Thyroid gland (tissue), 4 donors: ENCODE data around the gene BPIFB6.

Experiments
- CTCF ChIP-seq, 6 experiments: fragments of 200-600 bp in 3 of 6; fragments of 450-650 bp in 3 of 6; sonication (generic) in 3 of 6; IDR thresholded peaks; one replicate each; pipeline ENCODE4 v1.5.1; 2016 to 2019; ENCODE audit warnings: antibody characterized with exemption in 6 of 6, mild to moderate bottlenecking in 2 of 6, inconsistent platforms in 1 of 6, moderate library complexity in 1 of 6
- POLR2A ChIP-seq, 2 donors: fragments of 450-650 bp; IDR thresholded peaks; one replicate each; pipeline ENCODE4 v1.6.1; 2017; ENCODE audit warnings: antibody characterized with exemption in 2 of 2, mild to moderate bottlenecking in 2 of 2, moderate library complexity in 1 of 2

- TF ChIP-seq CTCF (IDR thresholded peaks at IDR 0.05) (no peak), POLR2A (IDR thresholded peaks at IDR 0.05) (no peak)
Measured at GRCh38 chr20:33009214-33010132, 22.0 kb upstream of the BPIFB6 start.
